Brain microvascular endothelial cell (primary cell): ENCODE measurements around the gene RBCK1.
"Not testable (repeated sequence)": the region's sequence is repeated elsewhere in the genome, so short reads cannot be mapped to it uniquely, and the experiment has no call there.

ENCODE experiments used
- DNase-seq: peaks from one replicate; pipeline ENCODE4 v3.0.0-alpha.2; 2020
- H3K27ac ChIP-seq: fragments of 250-450 bp; sonication (Bioruptor Pico); 2 replicates; pipeline ENCODE4 v1.5.1; 2020; ENCODE audit warnings: mild to moderate bottlenecking, moderate library complexity
- H3K27me3 ChIP-seq: fragments of 250-450 bp; sonication (Bioruptor Pico); replicated peaks from 2 replicates; pipeline ENCODE4 v1.5.1; 2020; ENCODE audit warnings: mild to moderate bottlenecking
- H3K36me3 ChIP-seq: fragments of 250-450 bp; sonication (Bioruptor Pico); replicated peaks from 2 replicates; pipeline ENCODE4 v1.5.1; 2020; ENCODE audit warnings: mild to moderate bottlenecking
- H3K4me3 ChIP-seq: 2 replicates; pipeline ENCODE4 v1.5.1; 2011; ENCODE audit warnings: low read depth, mild to moderate bottlenecking, control low read depth, low read length, moderate library complexity
- CTCF ChIP-seq: IDR thresholded peaks from 2 replicates; pipeline ENCODE4 v1.5.1; 2011; ENCODE audit warnings: low read depth, mild to moderate bottlenecking, moderate library complexity, low read length, control low read depth, inconsistent platforms; ENCODE audit errors: missing control alignments
- in situ Hi-C: cut with HindIII; loops from 2 replicates; pipeline ENCODE4 v1.10.0; 2017; ENCODE audit warnings: low sequenced_read_pairs, low pct_ligation_motif_present

The RBCK1 gene

GRCh38 chr20:387520-387919 is 20.6 kb upstream of the RBCK1 start:
- H3K27me3 ChIP-seq = no peaks in the 10 kb centered on the region
- no peak for DNase-seq
- no peak overlapping the region for H3K4me3 ChIP-seq
- in situ Hi-C loops = no loop called here
- H3K36me3 ChIP-seq = peaks cover 24% of the 10 kb centered on the region
- no peak overlapping the region for H3K27ac ChIP-seq
- TF ChIP-seq CTCF = no peak

GRCh38 chr20:388034-388994 is 19.8 kb upstream of the RBCK1 start:
- no peak for TF ChIP-seq CTCF
- in situ Hi-C loops = no loop called here
- Histone ChIP-seq H3K27me3 (no peaks in the 10 kb centered on the region), H3K4me3 (no peak overlapping the region), H3K27ac (no peak overlapping the region), H3K36me3 (peaks cover 25% of the 10 kb centered on the region)
- DNase-seq = no peak

- Histone ChIP-seq H3K36me3 (peaks cover 25% of the 10 kb centered on the region), H3K27ac (no peak overlapping the region), H3K4me3 (no peak overlapping the region), H3K27me3 (no peaks in the 10 kb centered on the region)
- no peak for DNase-seq
- no peak for TF ChIP-seq CTCF
- in situ Hi-C loops = no loop called here
Measured at GRCh38 chr20:389220-389619, 18.9 kb upstream of the RBCK1 start.

GRCh38 chr20:391041-391711 is 16.9 kb upstream of the RBCK1 start:
- Histone ChIP-seq H3K27me3 (no peaks in the 10 kb centered on the region), H3K36me3 (peaks cover 35% of the 10 kb centered on the region), H3K4me3 (no peak overlapping the region), H3K27ac (no peak overlapping the region)
- no peak for TF ChIP-seq CTCF
- no peak for DNase-seq
- in situ Hi-C loops = no loop called here

- H3K27me3 ChIP-seq, H3K4me3 ChIP-seq, H3K27ac ChIP-seq, DNase-seq, in situ Hi-C loops: not testable (repeated sequence)
- H3K36me3 ChIP-seq = peaks cover 40% of the 10 kb centered on the region
Measured at GRCh38 chr20:393296-393695, 14.8 kb upstream of the RBCK1 start.

GRCh38 chr20:396252-396618 is 11.9 kb upstream of the RBCK1 start:
- Histone ChIP-seq H3K27ac (no peak overlapping the region), H3K27me3 (no peaks in the 10 kb centered on the region), H3K4me3 (no peak overlapping the region), H3K36me3 (peaks cover 33% of the 10 kb centered on the region)
- in situ Hi-C loops = no loop called here
- no peak for DNase-seq
- no peak for TF ChIP-seq CTCF
